Uterus (tissue), 2 donors: Measurements from ENCODE around the gene CACNA1C.

ENCODE experiments used
- POLR2A ChIP-seq, 2 donors: fragments of 450-650 bp; IDR thresholded peaks; one replicate each; pipeline ENCODE4 v1.6.1; 2016; ENCODE audit warnings: antibody characterized with exemption in 2 of 2, mild to moderate bottlenecking in 1 of 2, moderate library complexity in 1 of 2
- TF ChIP-seq, protein P1 (sequence below), 4 experiments: fragments of 200-600 bp in 2 of 4; fragments of 450-650 bp in 2 of 4; sonication (generic) in 2 of 4; IDR thresholded peaks; one replicate each; pipeline ENCODE4 v1.5.1; 2016 to 2019; ENCODE audit warnings: antibody characterized with exemption in 4 of 4, mild to moderate bottlenecking in 2 of 4, moderate library complexity in 1 of 4

DNA sequence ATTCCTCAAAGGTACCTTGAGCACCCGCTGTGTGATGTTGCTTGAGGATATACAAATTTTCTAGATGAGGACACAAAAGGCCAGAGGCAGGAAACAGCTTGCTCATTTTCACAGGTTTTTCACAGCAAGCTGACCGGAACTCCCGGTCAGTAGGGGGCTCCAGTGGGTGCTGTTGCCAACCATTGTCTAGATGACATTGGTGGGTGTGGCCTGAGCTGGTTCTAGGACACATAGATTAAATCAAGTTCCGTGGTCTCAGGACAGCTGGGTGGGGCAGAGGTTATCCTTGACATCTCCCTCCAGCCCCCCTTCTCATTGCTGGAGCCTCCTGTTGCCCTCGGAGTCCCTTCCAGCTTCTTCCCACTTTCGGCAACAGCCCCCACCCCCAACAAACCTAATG is 588.4 kb downstream of the CACNA1C start:
- TF ChIP-seq POLR2A (IDR thresholded peaks at IDR 0.05) = no peak
- TF ChIP-seq, protein P1, sequence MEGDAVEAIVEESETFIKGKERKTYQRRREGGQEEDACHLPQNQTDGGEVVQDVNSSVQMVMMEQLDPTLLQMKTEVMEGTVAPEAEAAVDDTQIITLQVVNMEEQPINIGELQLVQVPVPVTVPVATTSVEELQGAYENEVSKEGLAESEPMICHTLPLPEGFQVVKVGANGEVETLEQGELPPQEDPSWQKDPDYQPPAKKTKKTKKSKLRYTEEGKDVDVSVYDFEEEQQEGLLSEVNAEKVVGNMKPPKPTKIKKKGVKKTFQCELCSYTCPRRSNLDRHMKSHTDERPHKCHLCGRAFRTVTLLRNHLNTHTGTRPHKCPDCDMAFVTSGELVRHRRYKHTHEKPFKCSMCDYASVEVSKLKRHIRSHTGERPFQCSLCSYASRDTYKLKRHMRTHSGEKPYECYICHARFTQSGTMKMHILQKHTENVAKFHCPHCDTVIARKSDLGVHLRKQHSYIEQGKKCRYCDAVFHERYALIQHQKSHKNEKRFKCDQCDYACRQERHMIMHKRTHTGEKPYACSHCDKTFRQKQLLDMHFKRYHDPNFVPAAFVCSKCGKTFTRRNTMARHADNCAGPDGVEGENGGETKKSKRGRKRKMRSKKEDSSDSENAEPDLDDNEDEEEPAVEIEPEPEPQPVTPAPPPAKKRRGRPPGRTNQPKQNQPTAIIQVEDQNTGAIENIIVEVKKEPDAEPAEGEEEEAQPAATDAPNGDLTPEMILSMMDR (IDR thresholded peaks at IDR 0.05) = no peak
